HL-60 (cell line): Measurements from ENCODE around the gene MYBPH.

Experiments
- SPI1 ChIP-seq: IDR thresholded peaks from 2 replicates; pipeline ENCODE4 v1.6.1; 2012; ENCODE audit warnings: low read depth, mild to moderate bottlenecking, borderline replicate concordance
- TF ChIP-seq, protein P1 (sequence below): IDR thresholded peaks from one replicate; pipeline ENCODE4 v1.5.1; 2011; ENCODE audit warnings: low read length, control low read depth, inconsistent platforms; ENCODE audit not compliant: insufficient read depth
- TF ChIP-seq, protein P2 (sequence below): IDR thresholded peaks from 2 replicates; pipeline ENCODE4 v1.6.1; 2012; ENCODE audit warnings: low read depth; ENCODE audit not compliant: insufficient replicate concordance

DNA sequence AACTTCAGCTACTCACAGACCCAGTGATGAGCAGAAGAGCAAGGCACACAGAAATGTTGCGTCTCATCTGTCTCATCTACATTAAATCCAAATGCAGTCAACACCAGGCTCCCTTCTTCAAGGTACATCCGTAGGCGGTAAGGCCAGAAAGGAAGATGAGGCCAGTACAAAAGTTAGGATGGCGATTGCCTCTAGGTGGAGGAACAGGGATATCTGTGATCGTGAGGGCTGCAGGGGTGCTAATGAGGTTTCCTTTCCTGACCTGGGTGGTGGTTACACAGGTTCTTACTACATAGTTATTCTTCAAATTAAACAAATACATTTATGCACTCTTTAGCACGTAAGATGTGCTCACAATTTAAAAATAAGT is 1.4 kb upstream of the MYBPH start:
- TF ChIP-seq, protein P1, sequence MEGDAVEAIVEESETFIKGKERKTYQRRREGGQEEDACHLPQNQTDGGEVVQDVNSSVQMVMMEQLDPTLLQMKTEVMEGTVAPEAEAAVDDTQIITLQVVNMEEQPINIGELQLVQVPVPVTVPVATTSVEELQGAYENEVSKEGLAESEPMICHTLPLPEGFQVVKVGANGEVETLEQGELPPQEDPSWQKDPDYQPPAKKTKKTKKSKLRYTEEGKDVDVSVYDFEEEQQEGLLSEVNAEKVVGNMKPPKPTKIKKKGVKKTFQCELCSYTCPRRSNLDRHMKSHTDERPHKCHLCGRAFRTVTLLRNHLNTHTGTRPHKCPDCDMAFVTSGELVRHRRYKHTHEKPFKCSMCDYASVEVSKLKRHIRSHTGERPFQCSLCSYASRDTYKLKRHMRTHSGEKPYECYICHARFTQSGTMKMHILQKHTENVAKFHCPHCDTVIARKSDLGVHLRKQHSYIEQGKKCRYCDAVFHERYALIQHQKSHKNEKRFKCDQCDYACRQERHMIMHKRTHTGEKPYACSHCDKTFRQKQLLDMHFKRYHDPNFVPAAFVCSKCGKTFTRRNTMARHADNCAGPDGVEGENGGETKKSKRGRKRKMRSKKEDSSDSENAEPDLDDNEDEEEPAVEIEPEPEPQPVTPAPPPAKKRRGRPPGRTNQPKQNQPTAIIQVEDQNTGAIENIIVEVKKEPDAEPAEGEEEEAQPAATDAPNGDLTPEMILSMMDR: no peak
- no peak for TF ChIP-seq SPI1
- TF ChIP-seq, protein P2, sequence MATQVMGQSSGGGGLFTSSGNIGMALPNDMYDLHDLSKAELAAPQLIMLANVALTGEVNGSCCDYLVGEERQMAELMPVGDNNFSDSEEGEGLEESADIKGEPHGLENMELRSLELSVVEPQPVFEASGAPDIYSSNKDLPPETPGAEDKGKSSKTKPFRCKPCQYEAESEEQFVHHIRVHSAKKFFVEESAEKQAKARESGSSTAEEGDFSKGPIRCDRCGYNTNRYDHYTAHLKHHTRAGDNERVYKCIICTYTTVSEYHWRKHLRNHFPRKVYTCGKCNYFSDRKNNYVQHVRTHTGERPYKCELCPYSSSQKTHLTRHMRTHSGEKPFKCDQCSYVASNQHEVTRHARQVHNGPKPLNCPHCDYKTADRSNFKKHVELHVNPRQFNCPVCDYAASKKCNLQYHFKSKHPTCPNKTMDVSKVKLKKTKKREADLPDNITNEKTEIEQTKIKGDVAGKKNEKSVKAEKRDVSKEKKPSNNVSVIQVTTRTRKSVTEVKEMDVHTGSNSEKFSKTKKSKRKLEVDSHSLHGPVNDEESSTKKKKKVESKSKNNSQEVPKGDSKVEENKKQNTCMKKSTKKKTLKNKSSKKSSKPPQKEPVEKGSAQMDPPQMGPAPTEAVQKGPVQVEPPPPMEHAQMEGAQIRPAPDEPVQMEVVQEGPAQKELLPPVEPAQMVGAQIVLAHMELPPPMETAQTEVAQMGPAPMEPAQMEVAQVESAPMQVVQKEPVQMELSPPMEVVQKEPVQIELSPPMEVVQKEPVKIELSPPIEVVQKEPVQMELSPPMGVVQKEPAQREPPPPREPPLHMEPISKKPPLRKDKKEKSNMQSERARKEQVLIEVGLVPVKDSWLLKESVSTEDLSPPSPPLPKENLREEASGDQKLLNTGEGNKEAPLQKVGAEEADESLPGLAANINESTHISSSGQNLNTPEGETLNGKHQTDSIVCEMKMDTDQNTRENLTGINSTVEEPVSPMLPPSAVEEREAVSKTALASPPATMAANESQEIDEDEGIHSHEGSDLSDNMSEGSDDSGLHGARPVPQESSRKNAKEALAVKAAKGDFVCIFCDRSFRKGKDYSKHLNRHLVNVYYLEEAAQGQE: no peak
